HG03196 (cell line): ENCODE results near the gene USP15.
"Not testable (repeated sequence)": the region's sequence is repeated elsewhere in the genome, so short reads cannot be mapped to it uniquely, and the experiment has no call there.

Experiments used
- ATAC-seq: cut with Tn5 transposase; IDR thresholded peaks from one replicate; pipeline ENCODE4 v1.9.1; 2021; ENCODE audit not compliant: unreplicated experiment

Gene USP15

GRCh38 chr12:62436164-62436503 lies 175.9 kb downstream of the USP15 start:
- no peak for ATAC-seq

GRCh38 chr12:62438098-62438692 lies 178.0 kb downstream of the USP15 start:
- no peak for ATAC-seq

GRCh38 chr12:62446754-62447452 lies 186.7 kb downstream of the USP15 start:
- no peak for ATAC-seq

GRCh38 chr12:62448436-62448835 lies 188.2 kb downstream of the USP15 start:
- ATAC-seq, result no peak

- not testable (repeated sequence) for ATAC-seq
Measured at GRCh38 chr12:62455429-62455828, 195.2 kb downstream of the USP15 start.

- no peak for ATAC-seq
Measured at GRCh38 chr12:62458626-62459025, 198.4 kb downstream of the USP15 start.

GRCh38 chr12:62459976-62460375 lies 199.8 kb downstream of the USP15 start:
- ATAC-seq, result no peak

GRCh38 chr12:62461171-62461837 lies 201.1 kb downstream of the USP15 start:
- not testable (repeated sequence) for ATAC-seq

- ATAC-seq, result not testable (repeated sequence)
Measured at GRCh38 chr12:62463252-62463651, 203.0 kb downstream of the USP15 start.
